Activated T-helper 1 cell treated with anti-CD3 and anti-CD28 coated beads, Interleukin-2, amount 50 U/mL, for 16 hours (primary cell): Measurements from ENCODE around the gene MTCH1.

Experiments
- DNase-seq, 2 donors: peaks; one replicate each; pipeline ENCODE4 v3.0.0-alpha.2; 2020; ENCODE audit warnings: low read depth in 1 of 2, low spot score in 1 of 2

MTCH1 gene

DNA sequence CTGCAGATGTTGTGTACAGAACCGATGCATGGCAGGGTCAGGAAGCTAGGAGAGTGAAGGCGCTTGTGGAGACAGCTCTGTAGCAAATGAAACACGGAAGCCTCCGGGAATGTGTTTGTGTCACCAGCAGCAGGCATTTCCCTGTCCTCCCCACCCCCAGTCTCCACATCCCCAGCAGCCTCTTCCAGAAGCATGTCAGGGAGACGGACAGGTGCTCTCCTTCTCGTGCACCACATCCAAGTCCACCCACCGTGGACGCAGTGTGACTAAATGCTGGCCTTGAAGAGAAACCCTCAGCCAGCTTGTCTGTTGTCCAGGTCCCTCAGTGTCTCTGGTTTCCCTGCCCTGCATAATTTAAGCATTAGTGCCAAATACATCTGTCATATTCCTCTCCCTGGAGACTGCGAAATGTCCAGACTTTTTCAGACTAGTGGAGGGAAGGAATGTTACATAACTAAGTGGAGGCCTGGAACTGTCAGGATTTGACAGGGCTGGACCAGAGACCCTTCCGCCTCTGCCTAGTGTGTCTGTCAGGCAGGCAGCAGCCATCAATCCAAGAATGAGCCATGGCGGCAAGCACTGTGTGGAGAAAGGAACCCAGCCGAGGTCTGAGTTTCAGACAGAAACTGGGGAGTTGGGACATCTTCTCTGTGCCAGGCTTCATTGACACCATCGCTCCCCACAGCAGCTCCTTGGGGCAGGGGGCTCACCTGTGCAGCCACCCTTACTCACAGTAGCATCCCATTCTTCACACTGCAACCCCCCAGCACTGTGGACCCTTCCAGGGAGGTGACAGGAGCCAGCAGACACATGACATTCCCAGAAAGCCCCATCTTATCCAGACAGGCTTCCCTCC is 58.1 kb downstream of the MTCH1 start:
- DNase-seq = no peak

DNA sequence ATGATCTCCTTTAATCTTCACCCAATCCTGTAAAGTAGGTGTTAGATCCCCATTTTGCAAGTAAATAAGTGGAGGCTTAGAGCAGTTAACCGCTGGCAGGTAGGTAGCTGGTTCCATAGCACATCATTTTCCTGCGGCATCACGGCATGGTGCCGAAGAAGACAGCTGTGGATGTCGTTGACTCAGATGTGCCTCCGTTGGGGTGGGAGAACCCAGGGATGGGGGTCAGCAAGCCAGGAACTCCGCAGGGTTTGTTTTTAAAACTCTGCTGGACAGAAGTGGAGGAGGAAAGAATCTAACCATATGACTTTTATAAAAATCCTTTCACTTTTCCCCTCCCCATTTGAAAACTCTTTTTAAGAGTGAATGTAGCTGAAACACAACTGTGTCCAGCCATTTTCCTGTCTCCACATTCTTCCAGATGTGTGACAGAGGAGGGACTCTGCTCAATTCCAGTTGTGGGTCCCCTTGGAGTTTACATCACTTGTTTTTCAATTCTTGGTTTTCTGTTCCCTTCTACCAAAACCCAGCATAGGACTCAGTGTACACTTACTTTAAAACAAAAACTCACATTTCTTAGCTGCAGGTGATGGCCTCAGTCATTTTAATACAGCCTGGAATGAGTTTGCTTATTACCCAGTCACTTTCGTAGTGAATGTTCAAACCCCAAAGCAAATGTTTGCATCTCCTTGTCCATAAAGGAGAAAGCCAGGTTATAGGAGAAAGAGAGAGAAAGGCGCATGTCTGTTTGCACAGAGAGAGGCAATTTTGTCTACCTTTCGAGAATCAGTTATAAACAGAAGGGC is 59.1 kb downstream of the MTCH1 start:
- no peak for DNase-seq

DNA sequence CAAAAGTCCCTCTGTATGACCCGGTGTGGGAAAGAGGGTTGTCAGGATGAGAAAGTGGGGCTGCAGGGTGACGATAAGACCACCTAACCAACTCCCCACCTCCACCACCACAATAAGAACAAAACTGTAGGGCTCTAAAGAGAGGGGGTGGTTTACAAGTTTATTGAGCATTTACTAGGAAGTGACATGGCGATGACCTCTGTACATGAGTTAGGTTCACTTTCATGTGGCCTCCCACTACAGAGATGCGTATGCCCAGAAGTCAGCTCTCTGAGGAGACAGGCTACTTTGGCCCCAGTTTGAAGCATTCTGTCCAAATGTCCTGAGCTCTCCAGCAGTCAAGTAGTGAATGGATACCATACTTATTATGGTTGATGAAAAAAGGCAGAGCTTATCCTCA is 60.2 kb downstream of the MTCH1 start:
- DNase-seq = no peak

DNA sequence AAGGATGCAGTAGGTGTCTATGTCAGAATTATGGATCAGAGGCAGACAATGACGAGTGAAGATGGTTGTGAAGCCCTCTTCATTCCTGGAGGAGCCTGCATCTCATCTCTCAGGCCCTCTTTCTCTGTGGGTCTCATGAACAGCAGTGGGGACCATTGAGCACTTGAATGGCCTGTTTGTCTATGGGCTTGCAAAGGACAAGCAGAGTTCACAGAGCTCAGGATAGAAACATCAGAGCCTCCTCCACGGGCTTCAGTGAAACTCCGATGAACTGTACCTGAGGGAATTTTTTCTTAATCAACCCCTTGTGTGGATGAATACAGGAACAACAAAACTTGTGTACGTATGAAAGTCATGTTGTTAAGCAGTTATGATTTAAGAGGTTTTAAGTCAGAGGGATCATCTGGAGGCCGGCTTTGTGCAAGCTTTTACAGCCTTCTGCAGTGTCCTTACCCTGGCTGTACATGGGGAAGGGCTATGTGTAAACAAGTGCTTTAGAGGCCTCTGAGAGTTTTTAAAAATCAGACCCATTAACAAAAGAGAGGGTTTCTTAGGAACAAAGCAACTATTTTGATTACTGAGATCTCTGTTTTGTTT is 61.1 kb downstream of the MTCH1 start:
- no peak for DNase-seq

DNA sequence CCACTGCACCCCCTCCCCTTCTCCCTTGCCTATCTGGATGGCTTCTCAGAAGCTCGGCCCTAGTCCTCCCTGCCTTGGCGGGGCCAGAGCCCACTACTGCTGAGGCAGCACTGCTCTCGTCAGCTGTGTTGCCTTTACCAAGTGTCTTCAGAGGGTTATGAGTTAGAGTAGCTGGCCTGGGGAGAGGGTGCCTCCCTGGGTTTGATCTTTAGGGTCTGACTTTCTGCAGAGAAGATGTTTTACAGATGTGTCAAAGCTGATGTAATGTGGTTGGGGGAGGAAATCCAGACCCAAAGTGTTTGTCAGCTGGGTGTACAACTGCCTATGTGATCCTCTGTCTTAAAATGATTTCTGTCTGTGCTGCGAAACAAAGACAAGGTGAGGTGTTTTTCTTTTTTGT is 61.9 kb downstream of the MTCH1 start:
- no peak for DNase-seq

- no peak for DNase-seq
Observed at GRCh38 chr6:36920546-36920945, 65.5 kb downstream of the MTCH1 start.

DNA sequence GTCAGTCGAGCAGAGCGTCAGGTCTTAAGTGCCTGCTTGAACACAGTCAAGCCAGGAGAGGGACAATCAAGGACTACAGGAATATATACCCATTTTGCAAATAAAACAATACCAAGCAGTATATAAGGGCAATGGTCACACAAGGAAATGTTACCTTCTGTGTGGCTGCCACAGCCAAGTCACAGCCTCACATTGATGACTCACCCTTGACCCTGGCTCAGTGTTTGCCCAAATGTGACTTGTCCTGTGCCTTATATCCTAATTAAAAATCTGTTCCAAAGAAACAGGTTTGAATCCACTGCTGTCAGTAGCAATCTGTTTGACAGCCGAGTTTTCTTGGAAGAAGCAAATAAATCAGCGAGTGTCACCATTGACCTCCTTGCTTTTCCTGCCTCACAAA is 65.9 kb downstream of the MTCH1 start:
- DNase-seq = no peak
